Loucy (cell line): ENCODE measurements around the gene PHACTR1.
A peak's percentile ranks its signal among the peaks of the same experiment; 100 is the strongest.

ENCODE experiments used
- EZH2phosphoT487 ChIP-seq: fragments of 200-600 bp; IDR thresholded peaks from 2 replicates; pipeline ENCODE4 v1.6.1; 2018; ENCODE audit warnings: antibody characterized with exemption, mild to moderate bottlenecking, moderate library complexity, borderline replicate concordance
- TF ChIP-seq, protein P1 (sequence below): fragments of 200-600 bp; sonication (generic); conservative IDR thresholded peaks from 2 replicates; pipeline ENCODE4 v1.5.1; 2014; ENCODE audit warnings: mild to moderate bottlenecking, antibody characterized with exemption, low read length

DNA sequence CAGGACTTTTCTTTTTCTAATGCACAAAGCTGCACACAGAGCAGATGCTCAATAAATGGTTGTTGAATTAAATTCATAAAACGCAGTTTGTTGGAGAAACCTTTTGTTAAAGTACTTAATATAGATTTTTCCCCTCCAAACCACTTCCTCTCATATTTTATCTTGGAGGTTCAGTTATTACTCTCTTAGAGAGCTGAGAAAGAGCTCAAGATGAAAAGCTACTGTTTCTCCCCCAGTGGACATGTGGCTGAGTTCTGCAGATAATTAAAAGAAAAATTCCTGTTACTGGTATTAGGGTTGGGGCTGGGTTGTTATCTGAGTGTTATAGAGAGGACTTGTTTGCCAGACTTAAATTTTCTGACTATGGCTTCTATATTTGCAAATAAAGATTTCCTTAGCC, 317.7 kb downstream of the PHACTR1 start:
- TF ChIP-seq, protein P1, sequence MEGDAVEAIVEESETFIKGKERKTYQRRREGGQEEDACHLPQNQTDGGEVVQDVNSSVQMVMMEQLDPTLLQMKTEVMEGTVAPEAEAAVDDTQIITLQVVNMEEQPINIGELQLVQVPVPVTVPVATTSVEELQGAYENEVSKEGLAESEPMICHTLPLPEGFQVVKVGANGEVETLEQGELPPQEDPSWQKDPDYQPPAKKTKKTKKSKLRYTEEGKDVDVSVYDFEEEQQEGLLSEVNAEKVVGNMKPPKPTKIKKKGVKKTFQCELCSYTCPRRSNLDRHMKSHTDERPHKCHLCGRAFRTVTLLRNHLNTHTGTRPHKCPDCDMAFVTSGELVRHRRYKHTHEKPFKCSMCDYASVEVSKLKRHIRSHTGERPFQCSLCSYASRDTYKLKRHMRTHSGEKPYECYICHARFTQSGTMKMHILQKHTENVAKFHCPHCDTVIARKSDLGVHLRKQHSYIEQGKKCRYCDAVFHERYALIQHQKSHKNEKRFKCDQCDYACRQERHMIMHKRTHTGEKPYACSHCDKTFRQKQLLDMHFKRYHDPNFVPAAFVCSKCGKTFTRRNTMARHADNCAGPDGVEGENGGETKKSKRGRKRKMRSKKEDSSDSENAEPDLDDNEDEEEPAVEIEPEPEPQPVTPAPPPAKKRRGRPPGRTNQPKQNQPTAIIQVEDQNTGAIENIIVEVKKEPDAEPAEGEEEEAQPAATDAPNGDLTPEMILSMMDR = peak; percentile 23; the same call in 1 of the 2 replicates
- TF ChIP-seq EZH2phosphoT487 = no peak
